Measurements from ENCODE around the gene RNF183. TPM values are rescaled to one million over a fixed set of nuclear protein-coding genes. Genes with fewer than 3 reads are reported as not detected.
A peak's percentile ranks its signal among the peaks of the same experiment; 100 is the strongest.

RNF183 gene
- total RNA-seq, 4 donors from 2014 or later: 0.35 TPM; not detected in 3

GRCh38 chr9:113349445-113350094 is 46.4 kb upstream of the RNF183 start, which contains the start of gene BSPRY:
Gene BSPRY (plus strand): TSS chr9:113349541. CDS start chr9:113349580, 39 bp downstream.
- peaks cover 0 to 23% (median 7%) of the 10 kb centered on the region in 4 donors for H3K4me1 ChIP-seq
- TF ChIP-seq, protein P1, sequence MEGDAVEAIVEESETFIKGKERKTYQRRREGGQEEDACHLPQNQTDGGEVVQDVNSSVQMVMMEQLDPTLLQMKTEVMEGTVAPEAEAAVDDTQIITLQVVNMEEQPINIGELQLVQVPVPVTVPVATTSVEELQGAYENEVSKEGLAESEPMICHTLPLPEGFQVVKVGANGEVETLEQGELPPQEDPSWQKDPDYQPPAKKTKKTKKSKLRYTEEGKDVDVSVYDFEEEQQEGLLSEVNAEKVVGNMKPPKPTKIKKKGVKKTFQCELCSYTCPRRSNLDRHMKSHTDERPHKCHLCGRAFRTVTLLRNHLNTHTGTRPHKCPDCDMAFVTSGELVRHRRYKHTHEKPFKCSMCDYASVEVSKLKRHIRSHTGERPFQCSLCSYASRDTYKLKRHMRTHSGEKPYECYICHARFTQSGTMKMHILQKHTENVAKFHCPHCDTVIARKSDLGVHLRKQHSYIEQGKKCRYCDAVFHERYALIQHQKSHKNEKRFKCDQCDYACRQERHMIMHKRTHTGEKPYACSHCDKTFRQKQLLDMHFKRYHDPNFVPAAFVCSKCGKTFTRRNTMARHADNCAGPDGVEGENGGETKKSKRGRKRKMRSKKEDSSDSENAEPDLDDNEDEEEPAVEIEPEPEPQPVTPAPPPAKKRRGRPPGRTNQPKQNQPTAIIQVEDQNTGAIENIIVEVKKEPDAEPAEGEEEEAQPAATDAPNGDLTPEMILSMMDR (IDR thresholded peaks at IDR 0.05): no peak
- TF ChIP-seq POLR2A (IDR thresholded peaks at IDR 0.05): peak in 1 of 2 donors; percentile 28
- peak; percentile 29 to 75 (median 58) for DNase-seq
- no peaks in the 10 kb centered on the region for H3K27me3 ChIP-seq
- no peaks in the 10 kb centered on the region for H3K36me3 ChIP-seq
- H3K27ac ChIP-seq: peak within 1 kb of the TSS in 3 of 4 donors; percentile 19 to 69 (median 39)
- peak within 1 kb of the TSS; percentile 40 to 90 (median 73) for H3K4me3 ChIP-seq
- H3K9me3 ChIP-seq: no peaks in the 10 kb centered on the region

GRCh38 chr9:113349066-113349444 is 45.9 kb upstream of the RNF183 start:
- H3K27ac ChIP-seq: no peak overlapping the region
- H3K4me1 ChIP-seq: peaks cover 0 to 23% (median 7%) of the 10 kb centered on the region in 4 donors
- H3K9me3 ChIP-seq: no peaks in the 10 kb centered on the region
- no peaks in the 10 kb centered on the region for H3K36me3 ChIP-seq
- peak overlapping the region in 3 of 4 donors; percentile 63 to 90 (median 83) for H3K4me3 ChIP-seq
- TF ChIP-seq, protein P1 (IDR thresholded peaks at IDR 0.05): no peak
- TF ChIP-seq POLR2A (IDR thresholded peaks at IDR 0.05): no peak
- DNase-seq: no peak
- H3K27me3 ChIP-seq: no peaks in the 10 kb centered on the region

DNA sequence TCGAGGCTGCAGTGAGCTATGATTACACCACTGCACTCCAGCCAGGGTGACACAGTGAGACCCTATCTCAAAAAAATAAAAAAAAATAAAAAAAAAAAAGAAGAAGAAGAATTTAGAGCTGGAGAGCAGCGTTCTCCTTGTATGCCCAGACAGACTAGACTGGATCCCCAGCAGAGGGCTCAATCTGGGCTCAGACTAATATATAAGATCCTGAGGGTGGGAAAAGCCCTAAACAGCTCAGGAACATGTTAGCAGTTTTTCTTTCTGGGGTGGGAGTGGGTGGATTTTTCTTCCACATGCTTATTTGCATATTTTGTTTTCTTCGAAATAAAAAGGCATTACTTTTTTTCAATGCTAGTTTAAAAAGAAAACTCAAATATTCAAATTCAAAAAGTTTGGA is 45.3 kb upstream of the RNF183 start:
- Histone ChIP-seq H3K27ac (peak overlapping the region in 1 of 4 donors; percentile 65), H3K9me3 (no peaks in the 10 kb centered on the region), H3K36me3 (no peaks in the 10 kb centered on the region), H3K4me3 (no peak overlapping the region), H3K27me3 (no peaks in the 10 kb centered on the region), H3K4me1 (peaks cover 0 to 23% (median 7%) of the 10 kb centered on the region in 4 donors)
- TF ChIP-seq POLR2A (IDR thresholded peaks at IDR 0.05): no peak
- TF ChIP-seq, protein P1 (IDR thresholded peaks at IDR 0.05): no peak
- DNase-seq: no peak

GRCh38 chr9:113345671-113346070 is 42.5 kb upstream of the RNF183 start:
- no peaks in the 10 kb centered on the region for H3K9me3 ChIP-seq
- H3K27me3 ChIP-seq: no peaks in the 10 kb centered on the region
- H3K36me3 ChIP-seq: no peaks in the 10 kb centered on the region
- peak overlapping the region in 1 of 4 donors; percentile 53 for H3K27ac ChIP-seq
- no peak overlapping the region for H3K4me3 ChIP-seq
- no peak for DNase-seq
- TF ChIP-seq POLR2A (IDR thresholded peaks at IDR 0.05): no peak
- TF ChIP-seq, protein P1 (IDR thresholded peaks at IDR 0.05): no peak
- peaks cover 0 to 27% (median 5%) of the 10 kb centered on the region in 4 donors for H3K4me1 ChIP-seq

- Histone ChIP-seq H3K9me3 (no peaks in the 10 kb centered on the region), H3K27me3 (no peaks in the 10 kb centered on the region), H3K36me3 (no peaks in the 10 kb centered on the region), H3K4me3 (no peak overlapping the region), H3K4me1 (peaks cover 0 to 24% (median 3%) of the 10 kb centered on the region in 4 donors), H3K27ac (peak overlapping the region in 1 of 4 donors; percentile 53)
- TF ChIP-seq POLR2A (IDR thresholded peaks at IDR 0.05): no peak
- TF ChIP-seq, protein P1 (IDR thresholded peaks at IDR 0.05): peak in 1 of 6 experiments; percentile 6
- DNase-seq: no peak
Observed at GRCh38 chr9:113345190-113345589, 42.0 kb upstream of the RNF183 start.

All from Peyer's patch (tissue), 4 donors.